ENCODE data around the gene AP1S1. TPM values are rescaled to one million over a fixed set of nuclear protein-coding genes. Genes with fewer than 3 reads are reported as not detected.
"Not testable (repeated sequence)": the region's sequence is repeated elsewhere in the genome, so short reads cannot be mapped to it uniquely, and the experiment has no call there.

The AP1S1 gene
- total RNA-seq, 1 donor from 2014 or later: 23.6 TPM

GRCh38 chr7:101201695-101202602 lies 47.7 kb downstream of the AP1S1 start:
- no peak for DNase-seq

DNA sequence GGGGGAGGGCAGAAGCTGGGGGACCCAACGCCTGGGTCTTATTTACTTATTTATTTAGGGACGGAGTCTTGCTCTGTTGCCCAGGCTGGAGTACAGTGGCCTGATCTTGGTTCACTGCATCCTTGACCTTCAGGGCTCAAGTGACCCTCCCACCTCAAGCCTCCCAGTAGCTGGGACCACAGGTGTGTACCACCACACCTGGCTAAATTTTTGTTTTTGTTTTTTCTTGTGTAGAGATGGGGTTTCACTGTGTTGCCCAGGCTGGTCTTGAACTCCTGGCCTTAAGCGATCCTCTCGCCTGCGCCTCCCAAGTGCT lies 48.3 kb downstream of the AP1S1 start:
- no peak for DNase-seq

GRCh38 chr7:101203740-101204738 lies 49.8 kb downstream of the AP1S1 start:
- DNase-seq: not testable (repeated sequence)

DNA sequence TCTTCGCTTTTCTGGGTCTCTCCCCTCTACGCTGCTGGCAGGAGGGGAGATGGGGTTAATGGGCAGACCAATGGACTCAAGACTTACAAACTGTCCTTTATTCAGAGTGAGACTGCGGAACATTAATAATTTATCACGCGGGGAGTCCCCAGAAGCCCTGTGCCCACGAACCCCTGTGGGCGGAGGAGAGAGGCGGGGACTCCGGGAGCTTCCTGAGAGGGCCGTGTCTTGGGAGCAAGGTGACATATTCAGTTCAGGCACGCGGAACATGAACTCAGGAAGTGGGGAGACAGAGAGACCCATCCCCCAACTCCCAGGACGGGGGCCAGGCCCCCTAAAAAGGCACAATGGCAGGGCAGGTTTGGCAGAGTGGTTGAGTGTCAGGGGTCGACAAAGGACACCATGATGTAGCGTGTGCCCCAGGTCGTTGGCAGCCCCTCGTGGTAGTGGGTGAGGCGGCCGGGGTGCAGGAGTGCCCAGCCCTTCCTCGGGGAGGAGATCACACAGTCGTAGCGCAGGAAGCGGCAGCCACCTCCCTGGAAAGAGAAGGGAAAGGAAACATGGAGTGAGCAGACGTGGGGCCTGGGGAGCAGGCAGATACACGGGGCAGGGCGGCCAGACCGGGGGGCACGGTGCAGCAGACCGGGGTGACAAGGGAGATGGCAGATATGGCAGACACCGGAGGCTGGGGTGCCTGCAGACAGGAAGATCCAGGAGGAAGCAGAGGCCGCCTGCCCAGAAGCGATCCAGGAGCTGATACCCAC lies 51.8 kb downstream of the AP1S1 start:
- DNase-seq: no peak

DNA sequence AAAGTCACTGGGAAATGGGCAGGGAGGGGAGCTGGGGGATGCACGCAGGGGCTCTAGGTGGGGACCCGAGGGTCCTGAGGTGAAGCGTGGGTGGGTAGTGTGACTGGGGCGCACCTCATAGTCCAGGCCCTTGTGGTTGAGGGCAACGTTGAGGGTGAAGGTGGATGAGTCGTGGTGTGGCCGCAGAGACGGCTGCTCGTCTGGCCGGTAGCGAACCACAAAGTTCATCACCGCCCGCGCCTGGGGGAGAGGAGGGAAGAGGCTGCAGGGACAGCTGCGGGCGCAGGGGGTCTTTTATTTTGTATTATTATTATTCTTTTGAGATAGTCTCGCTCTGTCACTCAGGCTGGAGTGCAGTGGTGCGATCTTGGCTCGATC lies 52.4 kb downstream of the AP1S1 start:
- DNase-seq: no peak

GRCh38 chr7:101207459-101207858 lies 53.2 kb downstream of the AP1S1 start:
- DNase-seq: no peak

GRCh38 chr7:101208794-101209193 lies 54.5 kb downstream of the AP1S1 start:
- DNase-seq: no peak

DNA sequence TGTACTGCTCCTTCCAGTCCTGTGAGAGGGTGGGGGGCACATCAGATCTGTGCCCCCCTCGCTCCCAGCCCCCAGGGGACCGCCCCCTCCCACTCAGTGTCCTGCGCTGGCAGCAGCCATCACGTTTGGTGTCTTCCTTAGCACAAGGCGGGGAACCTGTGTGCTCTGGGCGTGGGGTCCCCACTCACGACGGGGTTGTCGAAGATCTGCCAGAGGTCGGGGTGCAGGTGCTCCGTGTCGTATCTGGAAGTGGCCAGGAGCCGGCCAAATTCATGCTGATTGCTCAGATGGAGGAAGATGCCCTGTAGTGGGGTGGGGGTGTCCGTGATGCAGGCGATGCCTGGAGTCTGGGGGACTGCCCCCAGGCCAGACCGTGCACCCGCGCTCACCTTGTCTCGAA lies 55.9 kb downstream of the AP1S1 start:
- DNase-seq: no peak

Small RNA genes within 50 kb of the gene (small RNA-seq; reads per million reads assigned to genes)
- not detected for gene MIR4653 (ENCODE audit: low replicate concordance)

Other genes with a start within 250 kb of the AP1S1 start
- gene MUC3A, start 204.9 kb upstream of the AP1S1 start, total RNA-seq: not detected
- gene MUC12, start 184.9 kb upstream of the AP1S1 start, total RNA-seq: not detected
- gene MUC17, start 134.4 kb upstream of the AP1S1 start, total RNA-seq: not detected
- 11.9 TPM for gene TRIM56, start 69.0 kb upstream of the AP1S1 start, total RNA-seq
- gene SERPINE1, start 27.4 kb upstream of the AP1S1 start, total RNA-seq: 5.4 TPM
- not detected for gene VGF, start 11.1 kb downstream of the AP1S1 start, total RNA-seq
- gene NAT16, start 25.8 kb downstream of the AP1S1 start, total RNA-seq: not detected
- not detected for gene MOGAT3, start 46.6 kb downstream of the AP1S1 start, total RNA-seq
- 32.1 TPM for gene PLOD3, start 63.1 kb downstream of the AP1S1 start, total RNA-seq
- gene ZNHIT1, start 63.7 kb downstream of the AP1S1 start, total RNA-seq: 38.2 TPM
- 5.0 TPM for gene CLDN15, start 83.3 kb downstream of the AP1S1 start, total RNA-seq
- gene FIS1, start 90.6 kb downstream of the AP1S1 start, total RNA-seq: 180 TPM
- gene IFT22, start 167.3 kb downstream of the AP1S1 start, total RNA-seq: 19.2 TPM
- 1.6 TPM for gene COL26A1, start 208.4 kb downstream of the AP1S1 start, total RNA-seq

Measured in tongue (tissue), 3 donors.